ENCODE measurements around the gene RDX. TPM values are rescaled to one million over a fixed set of nuclear protein-coding genes. Genes with fewer than 3 reads are reported as not detected.
A peak's percentile ranks its signal among the peaks of the same experiment; 100 is the strongest.

RDX gene
- total RNA-seq, 1 experiment from 2014 or later = 196 TPM

DNA sequence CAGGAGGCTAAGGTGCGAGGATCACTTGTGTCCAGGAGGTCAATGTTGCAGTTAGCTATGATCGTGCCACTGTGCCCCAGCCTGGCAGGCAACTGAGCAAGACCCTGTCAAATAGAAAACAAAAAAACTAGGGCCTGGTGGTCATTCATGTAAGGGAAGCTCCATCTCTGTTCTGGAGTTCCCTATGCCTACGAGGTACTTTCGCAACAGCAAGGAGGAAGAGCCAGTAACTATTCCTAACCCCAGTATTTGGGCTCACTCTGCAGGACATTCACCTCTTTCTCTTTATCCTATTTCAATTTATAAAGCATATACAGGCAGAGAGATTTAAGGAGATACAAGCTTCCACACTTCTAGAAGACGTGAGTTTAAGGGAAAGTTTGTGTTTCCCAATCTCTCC lies 46.6 kb downstream of the RDX start:
- 0 out of 2 replicates have a peak, but pooled peaks cover 5% of the 10 kb centered on the region for H4K20me1 ChIP-seq (ENCODE audit: insufficient read depth)
- H3K9me2 ChIP-seq (ENCODE audit: insufficient read depth) = no peaks in the 10 kb centered on the region
- DNase-seq = no peak
- H3K4me1 ChIP-seq (replicated peaks; ENCODE audit: insufficient read depth) = peaks cover 24% of the 10 kb centered on the region
- ChIA-PET CTCF (no interaction called here), POLR2A (ENCODE audit: unreplicated experiment) (no interaction called here)
- 0 out of 2 replicates have a peak, but pooled peaks cover 4% of the 10 kb centered on the region for H3K9me3 ChIP-seq (ENCODE audit: insufficient read depth, low read depth)
- no peak overlapping the region for H3K4me2 ChIP-seq
- H3K36me3 ChIP-seq (ENCODE audit: low read depth) = peaks cover 63% of the 10 kb centered on the region
- H3K27ac ChIP-seq = no peak overlapping the region
- intact Hi-C loops (cut with micrococcal nuclease; ENCODE audit: unreplicated experiment) = loop anchor here (10.0 kb wide), 2 partner anchors 185 to 305 kb away; no protein-coding TSS in a partner anchor
- TF ChIP-seq EZH2 (IDR thresholded peaks at IDR 0.05; ENCODE audit: low read depth) = no peak
- TF ChIP-seq, protein P1, sequence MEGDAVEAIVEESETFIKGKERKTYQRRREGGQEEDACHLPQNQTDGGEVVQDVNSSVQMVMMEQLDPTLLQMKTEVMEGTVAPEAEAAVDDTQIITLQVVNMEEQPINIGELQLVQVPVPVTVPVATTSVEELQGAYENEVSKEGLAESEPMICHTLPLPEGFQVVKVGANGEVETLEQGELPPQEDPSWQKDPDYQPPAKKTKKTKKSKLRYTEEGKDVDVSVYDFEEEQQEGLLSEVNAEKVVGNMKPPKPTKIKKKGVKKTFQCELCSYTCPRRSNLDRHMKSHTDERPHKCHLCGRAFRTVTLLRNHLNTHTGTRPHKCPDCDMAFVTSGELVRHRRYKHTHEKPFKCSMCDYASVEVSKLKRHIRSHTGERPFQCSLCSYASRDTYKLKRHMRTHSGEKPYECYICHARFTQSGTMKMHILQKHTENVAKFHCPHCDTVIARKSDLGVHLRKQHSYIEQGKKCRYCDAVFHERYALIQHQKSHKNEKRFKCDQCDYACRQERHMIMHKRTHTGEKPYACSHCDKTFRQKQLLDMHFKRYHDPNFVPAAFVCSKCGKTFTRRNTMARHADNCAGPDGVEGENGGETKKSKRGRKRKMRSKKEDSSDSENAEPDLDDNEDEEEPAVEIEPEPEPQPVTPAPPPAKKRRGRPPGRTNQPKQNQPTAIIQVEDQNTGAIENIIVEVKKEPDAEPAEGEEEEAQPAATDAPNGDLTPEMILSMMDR (conservative IDR thresholded peaks at IDR 0.05) = no peak
- H3K27me3 ChIP-seq (ENCODE audit: insufficient read depth, low read depth) = no peaks in the 10 kb centered on the region
- peaks cover 28% of the 10 kb centered on the region for H3K79me2 ChIP-seq (ENCODE audit: low read depth)
- BruUV-seq (replicated peaks) = no TSS peak
- no peak overlapping the region for H3K4me3 ChIP-seq
- H3F3A ChIP-seq (ENCODE audit: insufficient read depth, low read depth) = peaks cover 69% of the 10 kb centered on the region
- H2AFZ ChIP-seq = no peak overlapping the region

DNA sequence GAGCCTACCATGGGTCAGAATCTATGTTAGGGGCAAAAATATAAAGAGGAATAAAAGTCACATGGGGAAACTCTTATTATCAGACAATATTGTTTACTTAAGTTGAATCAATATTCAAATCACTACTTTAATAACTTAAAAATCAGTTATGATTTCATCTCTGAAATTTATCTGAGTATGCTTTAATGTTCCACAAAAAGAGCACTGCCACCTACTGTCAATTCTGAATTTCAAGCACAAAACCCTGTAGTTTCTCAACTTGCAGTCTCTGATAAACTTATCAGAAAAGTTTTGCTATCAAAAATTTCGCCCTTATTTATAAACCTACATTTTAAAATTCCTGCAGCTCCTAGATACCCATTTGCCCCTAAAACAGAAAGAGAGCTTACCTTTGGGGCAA lies 47.3 kb downstream of the RDX start:
- 0 out of 2 replicates have a peak, but pooled peaks cover under 1% of the 10 kb centered on the region for H3K9me3 ChIP-seq (ENCODE audit: insufficient read depth, low read depth)
- 0 out of 2 replicates have a peak, but pooled peaks cover 6% of the 10 kb centered on the region for H4K20me1 ChIP-seq (ENCODE audit: insufficient read depth)
- no peaks in the 10 kb centered on the region for H3K27me3 ChIP-seq (ENCODE audit: insufficient read depth, low read depth)
- H3K4me2 ChIP-seq = no peak overlapping the region
- TF ChIP-seq, protein P1 (conservative IDR thresholded peaks at IDR 0.05) = peak; percentile 47
- no peak for TF ChIP-seq EZH2 (IDR thresholded peaks at IDR 0.05; ENCODE audit: low read depth)
- peaks cover 24% of the 10 kb centered on the region for H3K4me1 ChIP-seq (replicated peaks; ENCODE audit: insufficient read depth)
- H3F3A ChIP-seq (ENCODE audit: insufficient read depth, low read depth) = peaks cover 69% of the 10 kb centered on the region
- DNase-seq = no peak
- ChIA-PET POLR2A (ENCODE audit: unreplicated experiment) (no interaction called here), CTCF (no interaction called here)
- no peak overlapping the region for H3K4me3 ChIP-seq
- no peak overlapping the region for H2AFZ ChIP-seq
- no peaks in the 10 kb centered on the region for H3K9me2 ChIP-seq (ENCODE audit: insufficient read depth)
- no TSS peak for BruUV-seq (replicated peaks)
- intact Hi-C loops (cut with micrococcal nuclease; ENCODE audit: unreplicated experiment) = no loop called here
- no peak overlapping the region for H3K27ac ChIP-seq
- H3K79me2 ChIP-seq (ENCODE audit: low read depth) = peaks cover 28% of the 10 kb centered on the region
- H3K36me3 ChIP-seq (ENCODE audit: low read depth) = peaks cover 56% of the 10 kb centered on the region

DNA sequence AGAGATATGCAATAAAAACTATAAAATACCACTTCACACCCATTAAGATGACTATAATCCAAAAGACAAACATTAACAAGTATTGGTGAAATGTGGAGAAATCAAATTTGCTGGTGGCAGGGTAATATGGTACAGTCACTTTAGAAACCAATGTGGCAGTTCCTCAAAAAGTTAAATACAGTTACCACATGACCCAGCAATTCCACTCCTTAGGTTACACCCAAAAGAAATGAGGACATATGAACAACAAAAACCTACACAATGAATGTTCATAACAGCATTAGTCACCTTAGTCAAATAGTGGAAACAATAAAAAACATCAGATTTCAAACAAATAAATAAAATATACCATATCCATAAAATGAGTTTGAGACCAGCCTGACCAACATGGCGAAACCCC lies 52.6 kb downstream of the RDX start:
- TF ChIP-seq, protein P1 (conservative IDR thresholded peaks at IDR 0.05) = no peak
- TF ChIP-seq EZH2 (IDR thresholded peaks at IDR 0.05; ENCODE audit: low read depth) = no peak
- intact Hi-C loops (cut with micrococcal nuclease; ENCODE audit: unreplicated experiment) = no loop called here
- peaks cover 31% of the 10 kb centered on the region for H3K79me2 ChIP-seq (ENCODE audit: low read depth)
- no peaks in the 10 kb centered on the region for H3K4me1 ChIP-seq (replicated peaks; ENCODE audit: insufficient read depth)
- peaks cover 10% of the 10 kb centered on the region; the same call in 1 of the 2 replicates for H4K20me1 ChIP-seq (ENCODE audit: insufficient read depth)
- no peak for DNase-seq
- H3K4me3 ChIP-seq = no peak overlapping the region
- no peak overlapping the region for H3K4me2 ChIP-seq
- H3K9me2 ChIP-seq (ENCODE audit: insufficient read depth) = no peaks in the 10 kb centered on the region
- POLR2A ChIA-PET (ENCODE audit: unreplicated experiment) = no interaction called here
- no peaks in the 10 kb centered on the region for H3K27me3 ChIP-seq (ENCODE audit: insufficient read depth, low read depth)
- BruUV-seq (replicated peaks) = no TSS peak
- H2AFZ ChIP-seq = no peak overlapping the region
- peaks cover 62% of the 10 kb centered on the region for H3F3A ChIP-seq (ENCODE audit: insufficient read depth, low read depth)
- no peaks in the 10 kb centered on the region for H3K9me3 ChIP-seq (ENCODE audit: insufficient read depth, low read depth)
- CTCF ChIA-PET = interaction anchor here (0.6 kb wide), 1 partner anchor 16 kb away, joined by 3 read pairs; no protein-coding TSS in a partner anchor
- H3K36me3 ChIP-seq (ENCODE audit: low read depth) = peaks cover 61% of the 10 kb centered on the region
- H3K27ac ChIP-seq = no peak overlapping the region

Data from PC-9 (cell line).